GM12873 (cell line): Measurements from ENCODE around the gene KCND2.

Source experiments
- CTCF ChIP-seq: IDR thresholded peaks from 2 replicates; pipeline ENCODE4 v1.5.1; 2012; ENCODE audit warnings: low read depth, mild to moderate bottlenecking, moderate library complexity, low read length, control low read depth; ENCODE audit not compliant: insufficient read depth; ENCODE audit errors: missing control alignments

Gene KCND2

GRCh38 chr7:120654241-120654640 is 381.3 kb downstream of the KCND2 start:
- no peak for TF ChIP-seq CTCF

- TF ChIP-seq CTCF: no peak
These were observed 385.5 kb downstream of the KCND2 start for GRCh38 chr7:120658516-120658915.

DNA sequence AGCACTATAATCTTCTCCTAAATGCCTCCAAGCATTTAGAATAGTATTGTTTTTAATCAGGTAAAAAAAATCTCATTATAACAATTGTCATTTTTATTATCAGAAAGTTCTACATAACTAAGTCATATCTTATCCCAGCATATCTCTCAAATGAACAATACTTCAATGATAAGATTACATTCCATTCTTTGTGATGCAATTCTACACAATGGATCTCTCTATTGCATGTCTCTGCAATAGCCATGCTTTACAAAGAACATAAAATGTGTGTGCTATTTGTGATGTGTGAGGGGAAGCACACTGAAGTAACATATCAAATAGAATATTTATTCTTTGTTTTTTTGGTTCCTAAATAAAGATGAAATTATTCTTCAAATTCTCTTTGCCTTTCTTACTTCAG is 389.3 kb downstream of the KCND2 start:
- TF ChIP-seq CTCF: no peak

GRCh38 chr7:120665068-120665467 is 392.1 kb downstream of the KCND2 start:
- no peak for TF ChIP-seq CTCF

DNA sequence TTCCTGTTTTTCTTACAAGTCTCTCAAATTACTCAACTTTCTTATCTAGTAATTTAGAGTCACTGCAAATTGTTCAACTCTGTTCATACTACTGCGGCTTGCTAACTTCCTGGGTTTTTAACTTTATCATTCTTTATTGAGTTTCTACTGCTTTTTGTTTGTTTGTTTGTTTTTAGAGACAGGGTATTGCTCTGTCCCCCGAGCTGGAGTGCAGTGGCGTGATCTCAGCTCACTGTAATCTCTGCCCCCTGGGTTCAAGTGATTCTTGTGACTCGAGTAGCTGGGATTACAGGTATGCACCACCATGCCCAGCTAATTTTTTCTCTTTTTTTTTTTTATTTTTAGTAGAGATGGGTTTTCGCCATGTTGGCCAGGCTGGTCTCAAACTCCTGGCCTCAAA is 402.1 kb downstream of the KCND2 start:
- TF ChIP-seq CTCF: no peak

DNA sequence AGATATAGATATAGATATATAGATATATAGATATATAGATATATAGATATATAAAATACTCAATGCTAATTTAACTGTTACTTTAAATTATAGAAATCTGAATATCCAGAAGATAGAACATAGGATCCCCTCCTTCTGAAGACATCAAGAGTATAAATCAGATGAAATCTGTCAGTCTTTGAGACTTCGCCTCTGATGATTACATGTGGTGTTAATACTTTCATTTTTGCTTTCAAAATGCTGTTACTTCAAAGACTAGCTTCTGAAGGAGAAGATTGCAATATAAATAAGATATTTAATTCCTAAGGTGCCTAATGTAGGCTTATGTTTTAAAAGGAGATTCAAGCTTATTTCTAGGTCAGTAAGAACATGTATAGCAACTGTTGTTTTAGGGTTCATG is 404.6 kb downstream of the KCND2 start:
- TF ChIP-seq CTCF: no peak

DNA sequence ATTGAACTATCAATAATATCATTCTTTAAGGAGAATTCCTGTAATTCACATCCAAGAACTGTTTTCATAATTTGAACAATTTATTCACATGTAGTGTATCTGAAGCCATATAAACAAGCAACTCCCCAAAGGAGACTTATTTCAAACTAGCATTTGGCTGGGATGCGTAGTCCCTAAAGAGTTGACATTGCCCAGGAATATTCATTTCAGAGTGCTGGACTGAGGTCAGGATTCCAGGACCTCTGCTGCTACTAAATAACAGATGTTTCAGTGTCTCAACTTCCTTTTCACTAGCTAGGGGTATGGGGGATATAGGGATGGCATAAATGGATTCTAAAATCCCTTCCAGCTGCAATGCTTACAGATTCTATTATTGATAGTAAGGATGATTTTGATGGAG is 408.0 kb downstream of the KCND2 start:
- no peak for TF ChIP-seq CTCF

DNA sequence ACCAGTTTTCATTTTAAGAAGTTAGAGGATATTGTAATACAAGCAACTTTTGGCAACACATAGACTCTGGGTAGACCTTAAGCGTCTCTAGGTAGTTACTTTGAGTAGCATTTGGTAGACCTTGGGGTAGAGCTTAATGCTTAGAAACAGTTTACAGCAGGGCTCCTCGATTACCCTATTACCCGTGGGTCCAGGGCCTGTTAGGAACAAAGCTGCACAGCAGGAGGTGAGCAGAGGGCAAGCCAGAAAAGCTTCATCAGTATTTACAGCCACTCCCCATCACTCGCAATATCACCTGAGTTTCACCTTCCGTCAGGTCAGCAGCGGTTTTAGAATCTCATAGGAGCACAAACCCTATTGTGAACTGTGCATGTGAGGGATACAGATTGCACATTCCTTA is 411.5 kb downstream of the KCND2 start:
- TF ChIP-seq CTCF: no peak
